Lower lobe of right lung (tissue), 2 donors: ENCODE results near the gene RHOB. TPM values are rescaled to one million over a fixed set of nuclear protein-coding genes. Genes with fewer than 3 reads are reported as not detected.

ENCODE experiments used
- ATAC-seq, 2 donors: fragments of 200-7000 bp; cut with Tn5 transposase; one replicate each; pipeline ENCODE4 v1.9.1; 2020 to 2022; ENCODE audit warnings: mild to moderate bottlenecking in 2 of 2, moderate library complexity in 2 of 2
- DNase-seq: peaks from one replicate; pipeline ENCODE4 v3.0.0-alpha.2; 2020
- H3K27ac ChIP-seq: fragments of 200-600 bp; one replicate; pipeline ENCODE4 v1.8.0; 2022
- H3K27me3 ChIP-seq: fragments of 200-600 bp; one replicate; pipeline ENCODE4 v1.8.0; 2022; ENCODE audit warnings: low read depth
- H3K36me3 ChIP-seq: fragments of 200-600 bp; one replicate; pipeline ENCODE4 v1.8.0; 2022; ENCODE audit warnings: mild to moderate bottlenecking
- H3K4me1 ChIP-seq: fragments of 200-600 bp; one replicate; pipeline ENCODE4 v1.8.0; 2022
- H3K4me3 ChIP-seq: fragments of 200-600 bp; one replicate; pipeline ENCODE4 v1.8.0; 2022; ENCODE audit warnings: mild to moderate bottlenecking
- H3K9me3 ChIP-seq: fragments of 200-600 bp; one replicate; pipeline ENCODE4 v1.8.0; 2022
- intact Hi-C: fragments of 100-400 bp; cut with DNase I; formaldehyde crosslinking; loops from one replicate; pipeline ENCODE4 v1.11.0; 2022
- total RNA-seq: library from RNA; stranded (reverse); fragmentation: NEBNext Ultra II Directional; extraction: Animal tissue kit (Norgen Biotek cat#: 25700); gene quantifications from one replicate; pipeline ENCODE4 v1.2.1, GENCODE V29; 2021
- TF ChIP-seq, protein P1 (sequence below): fragments of 200-600 bp; IDR thresholded peaks from one replicate; pipeline ENCODE4 v1.8.0; 2022; ENCODE audit warnings: antibody characterized with exemption, mild to moderate bottlenecking
- donor health status: DM: no; HTN: yes; CAD: no; lungs with severe emphysema.

The RHOB gene
- total RNA-seq, 1 donor from 2014 or later = 176 TPM

DNA sequence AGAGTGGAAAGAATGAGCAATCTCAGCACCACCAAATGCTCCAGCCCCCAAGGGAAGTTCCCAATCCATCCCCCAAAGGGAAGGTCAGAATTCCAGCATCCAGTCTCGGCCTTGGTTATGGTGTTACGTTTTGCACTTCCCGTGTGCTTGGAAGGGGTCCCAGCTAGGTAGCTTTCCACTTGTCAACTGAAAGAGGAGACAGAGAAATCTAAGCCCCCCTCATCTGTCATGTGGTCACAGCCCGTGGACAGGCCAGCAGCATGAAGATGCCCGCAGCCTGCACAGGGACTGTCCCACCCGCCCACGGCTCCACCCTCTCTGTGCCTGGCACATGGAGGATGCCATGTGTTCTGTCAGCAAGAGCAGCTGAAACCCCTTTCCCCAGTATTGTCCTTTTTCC, 32.1 kb downstream of the RHOB start:
- Histone ChIP-seq H3K4me1 (peaks cover 4% of the 10 kb centered on the region), H3K27me3 (no peaks in the 10 kb centered on the region), H3K36me3 (no peaks in the 10 kb centered on the region), H3K27ac (no peak overlapping the region), H3K9me3 (no peaks in the 10 kb centered on the region), H3K4me3 (no peak overlapping the region)
- TF ChIP-seq, protein P1, sequence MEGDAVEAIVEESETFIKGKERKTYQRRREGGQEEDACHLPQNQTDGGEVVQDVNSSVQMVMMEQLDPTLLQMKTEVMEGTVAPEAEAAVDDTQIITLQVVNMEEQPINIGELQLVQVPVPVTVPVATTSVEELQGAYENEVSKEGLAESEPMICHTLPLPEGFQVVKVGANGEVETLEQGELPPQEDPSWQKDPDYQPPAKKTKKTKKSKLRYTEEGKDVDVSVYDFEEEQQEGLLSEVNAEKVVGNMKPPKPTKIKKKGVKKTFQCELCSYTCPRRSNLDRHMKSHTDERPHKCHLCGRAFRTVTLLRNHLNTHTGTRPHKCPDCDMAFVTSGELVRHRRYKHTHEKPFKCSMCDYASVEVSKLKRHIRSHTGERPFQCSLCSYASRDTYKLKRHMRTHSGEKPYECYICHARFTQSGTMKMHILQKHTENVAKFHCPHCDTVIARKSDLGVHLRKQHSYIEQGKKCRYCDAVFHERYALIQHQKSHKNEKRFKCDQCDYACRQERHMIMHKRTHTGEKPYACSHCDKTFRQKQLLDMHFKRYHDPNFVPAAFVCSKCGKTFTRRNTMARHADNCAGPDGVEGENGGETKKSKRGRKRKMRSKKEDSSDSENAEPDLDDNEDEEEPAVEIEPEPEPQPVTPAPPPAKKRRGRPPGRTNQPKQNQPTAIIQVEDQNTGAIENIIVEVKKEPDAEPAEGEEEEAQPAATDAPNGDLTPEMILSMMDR = no peak
- intact Hi-C loops = no loop called here
- DNase-seq (no peak), ATAC-seq (no peak)

DNA sequence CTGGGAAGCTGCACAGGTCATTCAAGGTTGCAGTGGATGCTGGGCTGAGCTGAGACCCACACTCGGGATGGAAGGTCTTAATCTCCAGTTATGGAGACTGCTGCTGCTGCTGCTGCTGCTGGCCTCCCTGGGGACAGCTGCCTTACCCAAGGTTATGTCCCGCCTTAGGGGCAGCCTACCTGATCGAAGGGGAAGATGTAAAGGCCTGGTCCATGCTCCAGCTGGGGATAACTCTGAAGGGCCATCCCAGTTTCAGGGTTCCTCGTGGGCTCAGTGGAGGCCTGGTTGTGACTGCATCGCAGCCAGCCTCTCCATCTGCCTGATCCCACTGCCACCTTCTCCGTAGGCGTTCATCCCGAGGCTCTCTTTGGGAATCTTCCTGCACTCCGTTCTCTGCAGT, 33.0 kb downstream of the RHOB start:
- H3K4me3 ChIP-seq = no peak overlapping the region
- H3K27me3 ChIP-seq = no peaks in the 10 kb centered on the region
- TF ChIP-seq, protein P1 = no peak
- no peak for DNase-seq
- H3K36me3 ChIP-seq = no peaks in the 10 kb centered on the region
- no peak overlapping the region for H3K27ac ChIP-seq
- no peak for ATAC-seq
- intact Hi-C loops = no loop called here
- H3K4me1 ChIP-seq = peaks cover 4% of the 10 kb centered on the region
- H3K9me3 ChIP-seq = no peaks in the 10 kb centered on the region

DNA sequence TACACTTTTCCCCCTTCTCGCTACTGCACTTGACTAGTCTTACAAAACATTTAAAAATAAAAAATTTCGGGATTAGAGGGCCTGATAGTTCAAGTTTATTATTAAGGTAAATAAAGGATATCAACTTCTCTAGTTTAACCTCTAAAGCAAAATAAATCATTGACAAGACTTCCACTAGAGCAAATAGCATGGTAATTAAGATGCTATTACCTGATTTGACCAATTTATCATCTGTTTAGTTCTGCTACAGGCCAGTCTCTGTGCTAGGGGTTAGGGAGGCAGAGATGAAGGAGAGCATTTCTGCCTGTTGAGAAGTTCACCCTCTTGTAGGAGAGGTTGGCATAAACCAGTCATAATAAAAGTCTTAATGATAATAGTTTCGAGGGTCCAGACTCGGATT, 34.0 kb downstream of the RHOB start:
- no peak overlapping the region for H3K27ac ChIP-seq
- no peaks in the 10 kb centered on the region for H3K27me3 ChIP-seq
- intact Hi-C loops = no loop called here
- ATAC-seq (no peak), DNase-seq (no peak)
- peaks cover 4% of the 10 kb centered on the region for H3K4me1 ChIP-seq
- H3K36me3 ChIP-seq = no peaks in the 10 kb centered on the region
- H3K4me3 ChIP-seq = no peak overlapping the region
- H3K9me3 ChIP-seq = no peaks in the 10 kb centered on the region
- TF ChIP-seq, protein P1 = no peak

DNA sequence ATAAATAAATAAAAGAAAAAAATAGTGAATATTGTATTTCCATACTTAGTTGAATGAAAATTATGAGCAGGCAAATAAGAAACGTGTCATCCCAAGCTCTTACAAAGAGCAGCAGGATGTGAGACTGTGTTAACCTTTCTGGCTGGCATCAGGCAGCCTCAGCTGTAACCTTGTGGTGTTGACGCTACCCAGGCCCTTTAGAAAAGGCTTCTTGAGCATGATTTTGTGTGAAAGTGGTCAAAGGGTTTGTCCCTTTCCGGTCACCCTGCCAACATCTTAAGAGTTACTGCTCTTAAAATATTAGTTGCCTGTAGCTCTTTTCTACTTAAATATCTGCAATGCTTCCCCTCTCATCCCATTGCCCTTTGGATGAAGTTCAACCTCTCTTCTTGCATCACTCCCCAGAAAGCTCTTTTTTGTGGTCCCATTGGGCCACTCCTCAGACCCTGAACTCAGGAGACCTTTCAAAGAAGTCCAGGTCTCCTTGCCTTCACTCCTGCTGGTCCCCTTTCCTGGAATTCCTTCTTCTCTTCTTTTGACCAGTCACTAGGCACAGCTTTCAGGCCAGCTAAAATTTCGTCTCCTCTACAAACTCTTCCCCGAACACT, 35.0 kb downstream of the RHOB start:
- ATAC-seq = no peak
- intact Hi-C loops = no loop called here
- peaks cover 4% of the 10 kb centered on the region for H3K4me1 ChIP-seq
- no peak for DNase-seq
- no peaks in the 10 kb centered on the region for H3K36me3 ChIP-seq
- H3K4me3 ChIP-seq = no peak overlapping the region
- no peak overlapping the region for H3K27ac ChIP-seq
- TF ChIP-seq, protein P1 = no peak
- no peaks in the 10 kb centered on the region for H3K27me3 ChIP-seq
- no peaks in the 10 kb centered on the region for H3K9me3 ChIP-seq

DNA sequence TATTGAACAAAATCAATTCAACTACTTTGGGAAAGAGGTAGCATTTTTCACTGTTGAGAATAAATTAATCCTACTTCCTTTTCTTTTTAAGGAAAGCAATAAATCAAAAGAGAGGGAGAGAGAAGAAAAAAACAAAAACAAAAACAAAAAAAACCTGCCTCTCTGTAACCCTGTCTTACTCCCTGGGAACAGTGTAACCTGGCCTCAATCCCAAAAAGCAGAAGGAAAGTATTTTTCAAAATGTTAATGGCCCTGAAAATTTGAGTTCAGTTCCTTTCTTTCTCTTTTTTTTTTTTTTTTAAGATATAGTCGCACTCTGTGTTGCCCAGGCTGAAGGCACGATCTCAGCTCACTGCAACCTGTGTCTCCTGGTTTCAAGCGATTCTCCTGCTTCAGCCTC, 35.9 kb downstream of the RHOB start:
- Histone ChIP-seq H3K4me1 (peaks cover 4% of the 10 kb centered on the region), H3K9me3 (no peaks in the 10 kb centered on the region), H3K27ac (no peak overlapping the region), H3K27me3 (no peaks in the 10 kb centered on the region), H3K36me3 (no peaks in the 10 kb centered on the region), H3K4me3 (no peak overlapping the region)
- TF ChIP-seq, protein P1 = no peak
- DNase-seq (no peak), ATAC-seq (no peak)
- intact Hi-C loops = no loop called here
